BE2C (cell line): ENCODE measurements around the gene KLHL22.
"Not testable (repeated sequence)": the region's sequence is repeated elsewhere in the genome, so short reads cannot be mapped to it uniquely, and the experiment has no call there.

ENCODE experiments used
- DNase-seq: peaks from one replicate; pipeline ENCODE4 v3.0.0-alpha.2; 2020
- H3K27me3 ChIP-seq: fragments of 250-450 bp; sonication (Bioruptor Pico); 2 replicates; pipeline ENCODE4 v1.5.1; 2020; ENCODE audit warnings: mild to moderate bottlenecking
- H3K36me3 ChIP-seq: fragments of 250-450 bp; sonication (Bioruptor Pico); 2 replicates; pipeline ENCODE4 v1.5.1; 2020; ENCODE audit warnings: mild to moderate bottlenecking
- H3K4me1 ChIP-seq: fragments of 250-450 bp; sonication (Bioruptor Pico); 2 replicates; pipeline ENCODE4 v1.5.1; 2020
- H3K4me3 ChIP-seq: 2 replicates; pipeline ENCODE4 v1.5.1; 2011; ENCODE audit warnings: low read depth, low read length
- H3K9me3 ChIP-seq: fragments of 250-450 bp; sonication (Bioruptor Pico); 2 replicates; pipeline ENCODE4 v1.5.1; 2020
- CTCF ChIP-seq: IDR thresholded peaks from 2 replicates; pipeline ENCODE4 v1.5.1; 2012; ENCODE audit warnings: mild to moderate bottlenecking, low read depth, low read length

KLHL22 gene

GRCh38 chr22:20414450-20414849, 81.1 kb downstream of the KLHL22 start:
- Histone ChIP-seq H3K36me3 (no peaks in the 10 kb centered on the region), H3K4me1 (no peaks in the 10 kb centered on the region), H3K27me3 (no peaks in the 10 kb centered on the region), H3K9me3 (no peaks in the 10 kb centered on the region), H3K4me3 (no peak overlapping the region)
- DNase-seq: no peak
- TF ChIP-seq CTCF: no peak

GRCh38 chr22:20414059-20414440, 81.5 kb downstream of the KLHL22 start:
- no peak for DNase-seq
- no peak overlapping the region for H3K4me3 ChIP-seq
- no peak for TF ChIP-seq CTCF
- no peaks in the 10 kb centered on the region for H3K36me3 ChIP-seq
- H3K27me3 ChIP-seq: no peaks in the 10 kb centered on the region
- H3K4me1 ChIP-seq: no peaks in the 10 kb centered on the region
- no peaks in the 10 kb centered on the region for H3K9me3 ChIP-seq

DNA sequence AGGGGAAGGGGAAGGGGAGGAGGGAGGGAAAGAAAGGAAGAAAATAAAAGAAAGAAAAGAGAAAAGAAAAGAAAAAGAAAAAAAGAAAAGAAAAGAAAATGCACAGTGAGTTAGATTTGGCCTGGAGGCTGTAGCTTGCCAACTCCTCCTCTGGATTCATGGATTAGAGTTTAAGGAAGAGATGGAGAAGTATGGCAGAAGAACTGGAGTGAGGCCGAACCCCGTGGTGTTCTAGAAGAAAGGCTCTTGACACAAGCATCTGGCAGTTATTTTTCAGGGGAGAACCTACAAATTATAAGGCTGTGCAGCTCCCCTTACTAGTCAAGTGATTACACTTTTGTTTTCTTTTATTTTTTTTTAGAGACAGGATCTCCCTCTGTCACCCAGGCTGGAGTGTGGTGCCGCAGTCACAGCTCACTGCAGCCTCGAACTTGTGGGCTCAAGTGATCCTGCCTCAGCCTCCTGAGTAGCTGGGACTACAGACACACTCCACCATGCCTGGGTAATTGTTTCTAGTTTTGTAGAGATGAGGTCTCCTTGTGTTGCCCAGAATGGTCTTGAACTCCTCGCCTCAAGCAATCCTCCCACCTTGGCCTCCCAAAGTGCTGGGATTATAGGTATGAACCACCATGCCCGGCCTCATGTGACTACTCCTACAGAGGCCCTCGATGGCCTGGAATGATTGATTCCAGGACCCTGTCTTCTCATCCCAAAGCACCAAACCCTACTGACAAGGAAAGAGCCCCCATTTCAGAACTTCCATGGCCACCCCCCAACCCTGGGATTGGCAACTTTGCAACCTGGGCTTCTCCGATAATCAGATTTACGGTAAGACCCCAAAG, 82.2 kb downstream of the KLHL22 start:
- no peak for TF ChIP-seq CTCF
- Histone ChIP-seq H3K4me3 (no peak overlapping the region), H3K9me3 (no peaks in the 10 kb centered on the region), H3K27me3 (no peaks in the 10 kb centered on the region), H3K4me1 (no peaks in the 10 kb centered on the region), H3K36me3 (no peaks in the 10 kb centered on the region)
- no peak for DNase-seq

GRCh38 chr22:20412474-20413216, 83.0 kb downstream of the KLHL22 start:
- Histone ChIP-seq H3K9me3 (no peaks in the 10 kb centered on the region), H3K4me1 (no peaks in the 10 kb centered on the region), H3K36me3 (no peaks in the 10 kb centered on the region; the same call in 1 of the 2 replicates), H3K4me3 (no peak overlapping the region), H3K27me3 (no peaks in the 10 kb centered on the region)
- DNase-seq: no peak
- no peak for TF ChIP-seq CTCF

DNA sequence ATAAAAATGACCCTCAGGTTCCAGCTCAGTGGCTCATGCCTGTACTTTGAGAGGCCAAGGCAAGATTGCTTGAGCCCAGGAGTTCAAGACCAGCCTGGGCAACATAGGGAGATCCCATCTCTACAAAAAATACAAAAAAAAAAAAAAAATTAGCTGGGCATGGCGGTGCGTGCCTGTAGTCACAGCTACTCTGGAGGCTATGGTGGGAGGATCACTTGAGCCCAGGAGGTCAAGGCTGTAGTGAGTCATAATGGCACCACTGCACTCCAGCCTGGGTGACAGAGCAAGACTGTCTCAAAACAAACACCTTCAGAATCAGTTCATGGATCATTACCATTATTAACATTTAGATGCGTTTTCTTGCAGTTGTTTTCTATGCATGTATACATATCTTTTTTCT, 86.2 kb downstream of the KLHL22 start:
- H3K36me3 ChIP-seq: peaks cover 16% of the 10 kb centered on the region
- not testable (repeated sequence) for H3K27me3 ChIP-seq, DNase-seq, H3K4me1 ChIP-seq, H3K9me3 ChIP-seq, H3K4me3 ChIP-seq

GRCh38 chr22:20408891-20409290, 86.7 kb downstream of the KLHL22 start:
- Histone ChIP-seq H3K4me3 (no peak overlapping the region), H3K27me3 (no peaks in the 10 kb centered on the region), H3K9me3 (no peaks in the 10 kb centered on the region), H3K4me1 (no peaks in the 10 kb centered on the region), H3K36me3 (peaks cover 16% of the 10 kb centered on the region)
- DNase-seq: no peak
- TF ChIP-seq CTCF: no peak
